HG03103 (cell line): Measurements from ENCODE around the gene GPR153.
"Not testable (repeated sequence)": the region's sequence is repeated elsewhere in the genome, so short reads cannot be mapped to it uniquely, and the experiment has no call there.

Experiments
- ATAC-seq: cut with Tn5 transposase; IDR thresholded peaks from one replicate; pipeline ENCODE4 v1.9.1; 2021; ENCODE audit warnings: low read depth; ENCODE audit not compliant: unreplicated experiment

The GPR153 gene

DNA sequence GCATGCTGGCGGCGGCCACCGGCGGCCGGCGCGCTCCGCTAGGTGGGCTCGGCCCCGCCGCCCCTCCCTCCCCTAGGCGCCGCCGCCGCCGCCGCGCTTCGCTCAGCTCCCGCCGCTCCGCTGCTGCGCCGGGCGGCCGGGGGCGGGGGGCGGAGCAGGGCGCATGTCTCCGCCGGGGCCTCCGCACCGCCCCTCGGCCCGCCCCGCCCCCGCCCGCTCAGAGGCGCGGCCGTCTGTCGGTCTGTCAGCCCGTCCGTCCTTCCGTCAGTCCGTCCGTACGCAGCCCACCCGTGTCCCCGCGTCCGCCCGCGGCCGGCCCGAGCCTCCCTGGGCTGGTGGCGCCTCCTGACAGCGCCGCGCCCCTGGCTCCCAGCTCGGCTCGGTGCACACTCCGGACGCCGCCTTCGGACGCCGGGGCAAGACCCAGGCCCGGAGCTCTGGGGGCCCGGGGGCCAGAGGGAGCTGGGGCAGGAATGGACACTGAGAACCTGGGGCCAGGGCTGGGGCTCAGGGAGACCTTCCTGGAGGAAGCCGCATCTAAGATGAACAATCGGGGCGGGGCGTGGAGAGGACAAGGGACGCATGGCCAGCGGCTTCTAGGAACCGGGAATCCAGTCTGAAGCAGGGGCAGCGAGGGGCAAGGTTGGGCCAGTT is at the start of gene GPR153:
TSS of gene GPR153 (minus strand) at position 138 of the 654 bp plus-strand sequence. CDS start 6,193 bp downstream, outside the sequence.
- no peak for ATAC-seq

DNA sequence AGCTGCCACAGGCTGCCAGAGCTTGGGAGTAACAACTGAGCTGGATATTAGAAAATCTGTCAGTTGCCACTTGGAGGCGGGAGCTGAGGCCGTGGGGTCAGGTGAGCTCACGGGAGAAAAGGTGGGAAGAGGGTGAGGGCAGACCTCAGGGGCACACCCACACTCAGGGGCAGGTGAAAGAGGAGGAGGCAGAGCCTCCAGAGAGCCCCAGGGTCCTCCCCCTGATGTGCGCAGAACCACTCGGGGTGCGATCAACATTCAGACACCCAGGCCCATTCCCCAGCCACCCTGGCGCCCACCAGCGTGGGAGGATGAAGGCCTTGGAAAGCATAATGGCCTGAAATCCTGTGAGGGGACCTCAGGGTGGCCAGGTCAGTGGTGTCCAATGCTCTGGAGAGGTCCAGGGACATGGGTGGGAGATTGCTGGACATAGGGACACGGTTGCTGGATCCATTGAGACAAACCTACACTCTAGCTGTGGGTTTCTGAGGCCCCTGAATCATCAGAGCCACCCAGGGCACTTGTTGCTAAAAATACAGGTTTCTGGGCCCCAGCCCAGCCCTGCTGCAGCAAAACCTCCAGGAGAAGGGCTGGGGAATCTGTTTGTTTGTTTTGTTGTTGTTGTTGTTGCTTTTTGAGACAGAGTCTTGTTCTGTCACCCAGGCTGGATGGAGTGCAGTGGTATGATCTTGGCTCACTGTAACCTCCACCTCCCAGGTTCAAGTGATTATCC is 49.4 kb upstream of the GPR153 start:
- no peak for ATAC-seq

DNA sequence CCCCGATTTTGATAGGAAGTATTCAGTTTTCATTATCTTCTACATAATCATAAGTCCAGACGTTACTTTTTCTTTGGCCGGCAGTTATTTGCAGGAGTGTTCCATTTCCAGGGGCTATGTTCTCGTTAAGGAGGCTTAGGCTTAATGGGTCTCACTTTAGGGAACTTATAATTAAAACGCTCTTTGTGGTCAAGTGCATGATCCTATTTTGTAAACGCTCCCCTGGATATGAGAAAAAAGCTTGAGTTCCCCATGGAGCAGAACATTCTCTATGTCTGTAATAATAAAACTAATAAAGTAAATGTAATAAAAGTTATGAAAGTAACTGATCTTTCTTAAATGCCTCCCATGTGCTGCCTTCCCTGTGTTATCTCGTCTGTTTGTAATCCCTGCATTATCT is 48.7 kb upstream of the GPR153 start:
- no peak for ATAC-seq

DNA sequence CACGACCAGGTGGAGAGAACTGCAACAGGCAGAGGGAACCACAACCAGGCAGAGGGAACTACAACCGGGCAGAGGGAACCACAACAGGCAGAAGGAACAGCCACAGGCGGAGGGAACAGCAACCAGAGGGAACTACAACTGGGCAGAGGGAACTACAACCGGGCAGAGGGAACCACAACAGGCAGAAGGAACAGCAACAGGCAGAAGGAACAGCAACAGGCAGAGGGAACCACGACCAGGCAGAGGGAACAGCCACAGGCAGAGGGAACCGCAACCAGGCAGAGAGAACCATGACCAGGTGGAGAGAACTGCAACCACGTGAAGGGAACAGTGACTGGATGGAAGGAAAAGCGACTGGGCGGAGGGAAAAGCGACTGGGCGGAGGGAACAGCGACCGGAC is 47.6 kb upstream of the GPR153 start:
- no peak for ATAC-seq

DNA sequence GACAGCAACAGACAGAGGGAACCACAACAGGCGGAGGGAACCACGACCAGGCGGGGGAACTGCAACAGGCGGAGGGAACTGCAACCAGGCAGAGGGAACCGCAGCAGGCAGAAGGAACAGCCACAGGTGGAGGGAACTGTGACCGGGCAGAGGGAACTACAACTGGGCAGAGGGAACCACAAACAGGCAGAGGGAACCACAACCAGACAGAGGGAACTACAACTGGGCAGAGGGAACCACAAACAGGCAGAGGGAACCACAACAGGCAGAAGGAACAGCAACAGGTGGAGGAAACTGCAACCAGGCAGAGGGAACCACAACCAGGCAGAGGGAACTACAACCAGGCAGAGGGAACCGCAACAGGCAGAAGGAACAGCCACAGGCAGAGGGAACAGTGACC is 46.8 kb upstream of the GPR153 start:
- not testable (repeated sequence) for ATAC-seq

DNA sequence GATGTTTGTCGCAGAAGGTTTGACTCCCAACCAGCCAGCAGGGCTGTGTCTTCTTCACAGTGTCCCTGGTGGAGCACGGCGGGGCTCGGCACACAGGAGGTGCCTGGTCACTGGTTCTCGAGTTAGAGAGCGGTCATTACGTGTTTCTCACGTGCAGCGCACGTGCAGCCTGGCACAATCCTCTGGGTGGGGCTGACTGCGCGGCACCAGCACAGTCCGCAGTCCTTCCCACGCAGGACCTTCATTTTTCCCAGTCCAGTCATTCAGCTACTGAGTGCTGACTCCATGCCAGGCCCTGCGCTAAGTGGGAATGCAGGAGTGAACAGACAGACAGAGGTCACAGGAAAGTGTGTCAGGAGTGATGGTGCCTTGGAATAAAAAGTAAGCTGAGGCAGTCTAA is 46.2 kb upstream of the GPR153 start:
- ATAC-seq, result no peak

DNA sequence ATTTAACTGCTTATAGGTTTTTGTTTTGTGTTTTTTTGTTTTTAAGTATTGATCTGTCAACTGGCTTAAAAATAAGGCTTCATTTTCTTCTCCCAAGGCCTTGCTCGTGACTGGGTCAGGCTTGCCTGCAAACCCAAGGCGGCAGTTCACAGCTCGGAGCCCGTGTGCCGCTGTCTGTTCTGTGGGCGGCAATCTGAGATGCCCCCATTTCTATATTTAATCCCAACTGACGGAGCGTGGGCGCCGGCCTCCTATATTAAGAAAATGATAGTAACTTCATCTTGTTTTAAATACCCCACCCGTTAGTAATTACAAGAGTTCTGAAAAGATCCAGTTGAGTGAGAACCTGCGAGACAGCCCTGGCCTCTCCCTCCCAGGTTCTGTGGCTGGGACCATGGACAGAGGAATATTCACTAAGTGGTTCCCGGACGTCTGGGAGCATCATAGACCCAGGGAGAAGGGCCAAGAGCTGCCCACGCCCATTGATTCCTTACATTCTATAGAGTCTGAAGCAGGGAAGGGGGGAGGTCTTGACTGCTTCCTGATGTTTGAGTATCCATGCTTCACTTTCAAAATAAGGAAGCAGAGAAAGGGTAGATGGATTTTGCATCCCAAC is 42.6 kb upstream of the GPR153 start:
- no peak for ATAC-seq

DNA sequence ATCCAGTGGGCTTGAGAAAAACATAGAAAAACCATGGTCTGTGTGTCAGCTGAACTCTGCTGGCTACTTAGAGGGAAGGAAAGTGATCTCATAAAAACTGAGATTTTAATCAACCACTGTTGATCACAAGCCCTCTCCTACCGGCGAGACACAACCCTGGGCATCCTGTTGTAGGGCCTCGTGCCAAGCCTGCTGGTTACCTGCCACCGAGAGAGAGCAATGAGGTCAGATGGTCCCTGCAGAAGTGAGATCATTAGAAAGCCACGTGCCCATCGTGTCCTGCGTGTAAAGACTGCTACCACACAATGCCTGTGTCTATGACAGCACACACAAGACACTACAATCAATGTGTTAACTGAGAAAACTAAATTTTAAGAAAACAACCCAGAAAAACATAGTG is 41.7 kb upstream of the GPR153 start:
- ATAC-seq, result no peak

DNA sequence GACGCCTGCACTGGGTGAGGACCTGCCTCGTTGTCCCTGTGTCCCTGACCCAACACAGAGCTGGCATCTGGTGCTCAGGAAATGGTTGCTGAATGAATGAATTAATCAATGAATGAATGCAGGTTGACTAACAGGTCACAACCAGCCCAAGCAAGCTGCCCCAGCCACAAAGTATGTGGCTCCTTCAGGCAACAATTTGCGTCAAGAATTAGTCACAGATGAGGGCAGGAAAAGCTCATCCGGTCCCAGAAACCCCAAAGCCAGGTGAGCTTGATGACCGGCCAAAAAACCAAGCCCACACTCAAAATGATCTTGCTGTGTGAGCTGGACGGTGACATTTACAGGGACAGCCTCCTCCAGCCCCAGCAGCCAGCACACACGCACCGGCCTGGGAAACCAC is 40.6 kb upstream of the GPR153 start:
- no peak for ATAC-seq

DNA sequence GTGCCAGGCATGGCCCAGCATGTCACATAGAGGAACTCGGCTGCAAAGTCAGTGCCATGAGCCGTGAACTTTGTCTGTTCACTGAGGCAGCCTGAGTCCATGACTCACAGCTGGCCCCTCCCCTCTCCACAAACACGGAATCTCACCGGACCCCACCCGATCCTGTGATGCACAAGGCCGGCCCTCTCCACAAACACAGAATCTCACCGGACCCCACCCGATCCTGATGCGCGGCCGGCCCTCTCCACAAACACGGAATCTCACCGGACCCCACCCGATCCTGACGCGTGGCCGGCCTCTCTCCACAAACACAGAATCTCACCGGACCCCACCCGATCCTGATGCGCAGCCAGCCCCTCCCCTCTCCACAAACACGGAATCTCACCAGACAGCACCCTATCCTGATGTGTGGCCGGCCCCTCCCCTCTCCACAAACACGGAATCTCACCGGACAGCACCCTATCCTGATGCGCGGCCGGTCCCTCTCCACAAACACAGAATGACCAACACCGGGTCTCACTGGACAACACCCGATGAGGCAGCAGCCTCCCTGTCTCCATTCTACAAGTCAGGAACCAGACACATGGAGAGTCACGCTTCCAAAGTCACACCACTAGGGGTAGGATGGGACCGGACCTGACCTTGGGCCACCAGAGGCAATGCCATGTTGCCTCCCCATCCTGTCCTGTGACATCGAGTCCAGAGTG is 39.6 kb upstream of the GPR153 start:
- no peak for ATAC-seq

DNA sequence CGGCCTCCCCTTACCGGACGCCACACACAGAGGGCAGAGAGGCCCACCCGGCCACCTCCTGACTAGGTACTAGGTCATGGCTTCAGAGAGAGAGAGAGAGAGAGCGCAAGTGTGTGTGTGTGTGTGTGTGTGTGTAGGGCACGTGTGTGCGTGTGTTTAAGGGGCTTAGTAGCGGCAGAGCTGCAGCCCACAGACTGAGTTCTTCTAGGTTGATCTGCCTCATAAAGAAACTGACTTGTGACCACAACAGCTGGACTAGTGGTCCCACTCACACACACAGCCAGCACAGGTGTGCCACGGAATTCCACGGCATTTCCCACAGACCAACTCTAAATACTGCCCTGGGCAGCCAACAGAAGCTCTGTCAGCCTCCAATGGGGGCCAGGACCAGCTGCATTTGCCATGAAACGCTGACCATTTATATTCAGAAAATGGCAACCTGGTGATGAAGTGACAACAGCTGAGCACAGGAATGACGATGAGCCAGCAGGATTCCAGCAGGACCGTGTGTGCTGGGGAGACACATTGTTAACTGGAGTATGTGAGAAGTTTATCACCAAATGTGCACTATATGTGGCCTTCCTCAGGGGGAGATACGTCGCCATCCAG is 38.8 kb upstream of the GPR153 start:
- ATAC-seq, result no peak

DNA sequence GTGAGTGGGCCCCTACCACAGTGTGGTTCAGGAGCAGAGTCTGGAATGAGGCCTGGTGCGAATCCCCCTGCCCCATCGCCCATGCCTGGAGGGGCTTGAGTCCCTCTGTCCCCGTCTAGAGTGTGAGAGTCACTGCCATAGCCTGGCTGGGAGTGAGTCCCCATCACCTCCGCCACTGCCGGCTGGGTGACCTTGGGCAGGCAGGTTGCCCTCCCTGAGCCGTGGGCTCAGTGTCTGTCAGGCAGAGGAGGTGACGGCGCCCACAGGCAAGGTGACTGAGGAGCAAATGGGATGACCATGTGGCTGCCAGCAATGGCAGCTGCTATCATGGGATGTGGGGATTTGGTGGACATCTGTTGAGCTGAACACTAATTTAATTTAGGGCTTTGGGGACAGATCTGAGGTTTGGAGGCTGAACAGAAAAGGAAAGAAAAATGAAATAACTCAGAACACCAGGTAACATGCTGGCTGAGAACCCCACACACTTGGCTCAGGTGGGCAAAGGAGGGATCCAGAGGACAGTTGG is 38.1 kb upstream of the GPR153 start:
- ATAC-seq, result no peak

DNA sequence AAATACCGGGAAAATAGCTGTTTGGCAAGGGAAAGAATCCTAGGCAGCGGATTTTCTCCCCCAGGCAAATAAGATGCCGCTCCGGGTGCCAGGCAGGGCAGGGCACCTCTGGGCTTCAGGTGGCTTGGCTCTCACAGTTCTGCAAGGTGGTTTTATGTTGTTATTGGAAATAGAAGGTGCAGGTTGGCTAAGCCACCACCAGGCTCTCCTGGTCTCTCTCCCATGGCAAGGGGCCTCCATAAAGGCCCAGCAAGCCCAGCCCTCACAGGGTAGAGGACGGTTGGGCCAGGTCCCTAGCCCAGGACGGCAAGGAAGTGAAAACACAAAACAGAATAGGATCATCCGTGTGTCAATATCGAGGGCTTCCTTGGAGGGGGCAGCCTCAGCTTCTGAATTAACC is 37.6 kb upstream of the GPR153 start:
- ATAC-seq, result no peak

DNA sequence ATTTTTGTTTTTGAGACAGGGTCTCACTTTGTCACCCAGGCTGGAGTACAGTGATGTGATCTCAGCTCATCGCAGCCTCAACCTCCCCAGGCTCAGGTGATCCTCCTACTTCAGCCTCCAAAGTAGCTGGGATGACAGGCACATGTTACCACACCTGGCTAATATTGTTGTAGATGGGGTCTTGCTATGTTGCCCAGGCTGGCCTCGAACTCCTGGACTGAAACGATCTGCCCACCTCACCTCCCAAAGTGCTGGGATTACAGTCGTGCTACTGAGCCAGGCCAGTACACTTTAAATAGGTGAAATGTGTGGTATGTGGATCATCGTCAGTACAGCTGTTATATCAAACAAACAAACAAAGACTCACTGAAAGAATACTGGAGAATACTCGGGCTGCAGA is 35.0 kb upstream of the GPR153 start:
- no peak for ATAC-seq

DNA sequence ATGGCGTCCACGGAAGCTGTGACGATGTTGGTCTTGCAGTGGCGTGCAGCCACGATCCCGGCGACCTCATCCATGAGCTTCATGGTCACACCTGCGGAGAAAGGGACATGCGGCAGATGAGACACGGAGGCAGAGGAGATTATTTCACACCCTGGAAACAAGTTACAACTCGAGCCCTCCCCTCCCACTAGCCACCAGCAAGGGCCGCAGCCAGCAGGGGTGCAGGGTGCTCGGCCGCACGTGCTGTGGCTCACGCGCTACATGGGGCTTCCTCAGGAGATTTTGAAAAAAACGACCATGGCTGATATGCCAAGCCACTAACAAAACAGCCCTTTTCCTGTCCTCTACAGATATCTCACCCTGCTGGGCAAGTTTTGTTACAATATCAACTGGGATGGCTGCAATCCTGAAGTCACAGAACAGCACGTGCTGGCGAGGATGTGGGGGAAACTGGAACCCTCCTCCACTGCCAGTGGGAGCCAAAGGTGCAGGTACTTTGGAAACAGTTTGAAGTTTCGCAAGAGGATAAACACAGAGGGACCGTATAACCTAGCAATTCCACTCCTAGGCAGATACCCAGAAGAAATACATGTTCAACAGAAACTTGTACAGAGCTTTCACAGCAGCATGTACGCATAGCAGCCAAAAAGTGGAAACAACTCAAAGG is 34.1 kb upstream of the GPR153 start:
- no peak for ATAC-seq

DNA sequence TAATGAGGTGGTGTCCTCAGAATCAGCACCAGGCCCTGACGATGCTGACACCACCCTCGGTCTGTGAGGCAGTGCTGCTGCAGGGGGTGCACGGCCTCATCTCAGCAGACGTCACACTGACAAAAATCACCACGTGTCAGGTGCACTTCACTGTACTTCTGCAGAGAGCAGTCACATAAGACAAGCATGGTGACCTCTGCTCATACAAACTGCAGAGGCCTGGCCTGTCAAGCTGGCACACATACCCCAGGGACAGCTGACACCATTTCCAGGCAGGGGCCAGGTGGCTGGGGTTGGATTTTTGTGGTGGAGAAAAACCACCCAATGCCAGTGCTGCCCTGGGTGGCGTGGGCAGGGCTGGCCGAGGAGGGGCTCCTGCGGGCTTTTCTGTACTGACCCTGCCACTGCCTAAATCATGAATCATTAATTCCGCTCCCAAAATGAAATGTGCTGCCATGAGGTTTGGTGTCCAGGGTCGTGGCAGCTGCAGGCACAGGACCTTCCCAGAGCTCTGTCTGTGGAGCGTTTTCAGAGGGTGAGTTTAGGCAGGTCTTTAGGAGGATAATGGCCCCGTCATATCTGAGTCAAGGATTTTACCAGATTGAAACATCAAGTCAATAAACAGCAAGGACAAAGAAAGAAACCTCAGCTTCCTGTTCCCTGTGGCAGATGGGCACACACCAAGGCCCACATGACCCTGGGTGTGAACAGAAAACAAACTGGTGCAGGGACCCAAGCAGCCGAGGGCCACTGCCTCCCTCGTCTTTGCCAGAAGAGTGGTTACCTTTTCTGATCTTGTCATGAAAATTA is 33.4 kb upstream of the GPR153 start:
- no peak for ATAC-seq

DNA sequence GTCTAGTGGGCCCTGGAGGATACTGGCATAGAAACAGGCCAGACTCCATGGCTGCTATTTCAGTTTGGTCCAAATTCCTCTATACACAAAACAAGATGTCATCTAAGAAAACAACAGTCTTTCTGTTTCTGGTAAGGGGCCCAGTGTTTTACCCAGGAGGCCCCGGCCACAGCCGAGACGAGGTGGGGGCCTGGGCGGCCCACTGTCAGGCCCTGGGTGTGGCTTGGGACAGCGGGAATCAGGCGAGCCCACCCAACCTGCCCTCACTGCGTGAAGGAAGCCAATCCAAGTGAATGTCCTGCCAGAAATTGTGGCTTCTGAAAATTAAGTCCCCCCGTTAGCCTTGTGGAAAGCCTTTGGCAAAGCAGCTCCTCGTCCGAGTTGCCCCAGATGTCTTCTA is 31.2 kb upstream of the GPR153 start:
- ATAC-seq, result no peak

DNA sequence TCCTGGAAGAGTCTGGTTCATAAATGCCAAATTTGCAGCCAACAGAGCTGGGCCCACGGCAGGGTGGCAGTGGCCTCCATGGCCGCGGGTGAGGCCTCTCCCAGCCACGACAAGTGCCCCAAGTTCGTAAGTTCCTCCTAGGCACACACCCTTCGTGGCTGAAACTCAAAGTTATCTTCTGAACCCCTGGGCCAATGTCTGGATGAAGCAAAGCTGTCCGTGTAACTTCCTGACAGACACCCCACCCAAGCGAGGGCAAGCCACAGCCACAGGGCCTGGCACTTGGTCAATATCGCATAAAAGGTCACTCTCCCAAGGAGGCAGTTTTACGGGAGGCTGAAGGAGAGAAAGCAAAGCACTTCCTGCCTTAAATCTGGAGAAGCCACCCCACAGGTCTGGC is 27.8 kb upstream of the GPR153 start:
- ATAC-seq, result no peak

DNA sequence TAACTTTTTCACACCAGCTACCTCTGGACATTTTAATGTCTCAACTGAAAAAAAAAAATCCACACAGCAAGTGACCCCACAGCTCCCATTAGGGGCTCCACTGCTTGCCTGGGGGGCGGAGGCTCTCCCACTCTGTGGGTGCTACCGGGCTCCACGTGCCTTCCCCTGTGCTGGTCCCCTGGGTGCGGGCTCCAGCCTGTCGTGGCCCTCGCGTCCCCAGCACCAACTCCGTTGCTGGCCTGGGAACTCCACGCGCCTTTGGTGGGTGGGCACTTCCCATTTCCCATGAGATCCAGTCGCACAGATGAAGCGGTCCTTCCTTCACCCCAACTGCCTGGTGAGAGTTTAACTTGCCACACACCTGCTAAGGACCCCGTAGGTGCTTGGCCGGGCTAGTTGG is 27.1 kb upstream of the GPR153 start:
- no peak for ATAC-seq
